AG04450 (cell line): ENCODE data around the gene CYBC1. TPM values are rescaled to one million over a fixed set of nuclear protein-coding genes. Genes with fewer than 3 reads are reported as not detected.

Experiments
- CTCF ChIA-PET: fragments of 300-600, 350-600 bp; formaldehyde crosslinking; extraction: SDS; loops from one replicate; lab custom pipeline; 2022; ENCODE audit warnings: antibody characterized with exemption, inconsistent platforms; lab: Charles Lee
- POLR2A ChIA-PET: fragments of 350-600 bp; formaldehyde crosslinking; extraction: SDS; loops from one replicate; lab custom pipeline; 2021; ENCODE audit warnings: antibody characterized with exemption, inconsistent platforms; lab: Yijun Ruan, JAX
- DNase-seq: peaks from one replicate; pipeline ENCODE4 v3.0.0-alpha.2; 2011; ENCODE audit warnings: low read depth, low spot score
- H3K27ac ChIP-seq: one replicate; pipeline ENCODE4 v1.5.1; 2012; ENCODE audit warnings: low read depth, low read length, control low read depth
- H3K27me3 ChIP-seq: one replicate; pipeline ENCODE4 v1.6.0; 2012; ENCODE audit warnings: low read length; ENCODE audit not compliant: control insufficient read depth, insufficient read depth
- H3K4me3 ChIP-seq: 2 replicates; pipeline ENCODE4 v1.5.1; 2011; ENCODE audit warnings: mild to moderate bottlenecking, low read depth, low read length, control low read depth
- H3K9me3 ChIP-seq: 2 replicates; pipeline ENCODE4 v1.5.1; 2012; ENCODE audit warnings: low read length; ENCODE audit not compliant: control insufficient read depth, insufficient read depth
- CTCF ChIP-seq: IDR thresholded peaks from 2 replicates; pipeline ENCODE4 v1.5.1; 2011; ENCODE audit warnings: low read depth, low read length, control low read depth, inconsistent platforms
- polyA plus RNA-seq: library from polyadenylated mRNA; depleted of rRNA; stranded (reverse); fragments of >200 nt; gene quantifications from 2 replicates; pipeline ENCODE4 v1.2.3, GENCODE V29; 2011

CYBC1 gene
- polyA plus RNA-seq, 1 experiment: 82.6 TPM

DNA sequence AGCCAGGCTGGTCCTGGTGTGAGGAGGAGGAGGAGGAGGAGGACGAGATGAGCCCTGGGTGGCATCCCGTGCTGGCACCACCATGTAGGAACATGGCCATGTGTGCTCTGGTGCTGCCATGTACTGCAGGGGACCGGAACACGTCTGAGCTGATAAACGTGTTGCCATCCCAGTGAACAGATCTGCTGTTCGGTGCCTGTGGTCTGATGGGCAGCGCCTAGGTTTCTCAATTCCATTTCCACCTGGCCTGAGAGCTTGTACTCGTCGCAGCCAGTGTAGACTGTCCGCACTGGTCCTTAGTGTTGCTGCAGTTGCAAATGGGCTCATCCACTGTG, 40.6 kb upstream of the CYBC1 start:
- no peak for TF ChIP-seq CTCF
- Histone ChIP-seq H3K27ac (no peak overlapping the region), H3K9me3 (no peaks in the 10 kb centered on the region; the same call in 1 of the 2 replicates), H3K4me3 (no peak overlapping the region), H3K27me3 (no peaks in the 10 kb centered on the region)
- DNase-seq: no peak
- ChIA-PET POLR2A (no interaction called here), CTCF (no interaction called here)

DNA sequence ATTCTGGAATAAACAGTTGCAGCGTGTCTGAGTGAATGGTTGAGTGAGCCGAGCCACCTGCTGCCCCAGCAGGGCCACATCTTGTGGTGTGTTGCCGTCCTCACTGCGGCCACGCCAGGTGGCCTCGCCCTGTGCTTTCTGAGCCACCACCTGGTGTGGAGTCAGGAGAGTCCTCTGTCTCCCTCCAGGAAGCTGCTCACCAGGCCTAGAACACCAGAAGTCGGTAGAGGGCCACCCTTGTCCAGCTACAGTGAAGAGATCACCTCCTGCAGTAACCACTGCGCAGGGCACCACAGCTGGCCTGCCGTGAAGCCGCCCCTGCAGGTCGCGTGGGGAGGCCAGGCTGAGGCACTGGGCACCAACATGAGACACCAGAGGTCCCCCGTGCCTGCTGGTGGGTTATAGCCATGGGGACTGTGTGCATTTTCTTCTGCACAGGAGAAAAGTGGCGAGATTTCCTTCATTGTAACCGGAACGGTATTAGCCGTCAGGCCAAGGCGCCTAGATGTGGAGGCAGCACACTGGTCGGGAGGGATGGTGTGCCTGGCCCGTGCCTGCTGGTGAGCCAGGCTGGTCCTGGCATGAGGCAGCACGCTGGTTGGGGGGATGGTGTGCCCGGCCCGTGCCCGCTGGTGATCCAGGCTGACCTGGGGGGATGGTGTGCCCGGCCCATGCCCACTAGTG, 40.1 kb upstream of the CYBC1 start:
- ChIA-PET CTCF (no interaction called here), POLR2A (no interaction called here)
- Histone ChIP-seq H3K27me3 (no peaks in the 10 kb centered on the region), H3K9me3 (no peaks in the 10 kb centered on the region; the same call in 1 of the 2 replicates), H3K4me3 (no peak overlapping the region), H3K27ac (no peak overlapping the region)
- no peak for DNase-seq
- no peak for TF ChIP-seq CTCF

GRCh38 chr17:82489851-82490511, 39.4 kb upstream of the CYBC1 start:
- no peaks in the 10 kb centered on the region for H3K27me3 ChIP-seq

GRCh38 chr17:82489117-82489516, 38.6 kb upstream of the CYBC1 start:
- no peak for DNase-seq
- TF ChIP-seq CTCF: no peak
- ChIA-PET CTCF (interaction anchor here (0.8 kb wide), 1 partner anchor 62 kb away, joined by 3 read pairs; no protein-coding TSS in a partner anchor), POLR2A (no interaction called here)
- Histone ChIP-seq H3K9me3 (no peaks in the 10 kb centered on the region; the same call in 1 of the 2 replicates), H3K4me3 (no peak overlapping the region), H3K27ac (no peak overlapping the region), H3K27me3 (no peaks in the 10 kb centered on the region)

More at GRCh38 chr17:82489851-82490511, 39.4 kb upstream of the CYBC1 start:
- TF ChIP-seq CTCF: no peak
- ChIA-PET CTCF (no interaction called here), POLR2A (no interaction called here)
- no peaks in the 10 kb centered on the region; the same call in 1 of the 2 replicates for H3K9me3 ChIP-seq
- DNase-seq: no peak
- H3K27ac ChIP-seq: no peak overlapping the region
- H3K4me3 ChIP-seq: no peak overlapping the region

- Histone ChIP-seq H3K27me3 (no peaks in the 10 kb centered on the region), H3K4me3 (no peak overlapping the region), H3K27ac (no peak overlapping the region), H3K9me3 (no peaks in the 10 kb centered on the region; the same call in 1 of the 2 replicates)
- CTCF ChIA-PET: no interaction called here
- no peak for TF ChIP-seq CTCF
- POLR2A ChIA-PET: no interaction called here
- DNase-seq: no peak
Observed at GRCh38 chr17:82487910-82488309, 37.4 kb upstream of the CYBC1 start.
